HFF-Myc (cell line): ENCODE measurements around the gene VPS37C.

Experiments
- DNase-seq: peaks from one replicate; pipeline ENCODE4 v3.0.0-alpha.2; 2011; ENCODE audit warnings: low read depth; ENCODE audit errors: extremely low read depth
- H3K4me3 ChIP-seq: replicated peaks from 2 replicates; pipeline ENCODE4 v1.5.1; 2011; ENCODE audit warnings: low read depth, mild to moderate bottlenecking, control low read depth, low read length
- CTCF ChIP-seq: IDR thresholded peaks from 2 replicates; pipeline ENCODE4 v1.5.1; 2012; ENCODE audit warnings: mild to moderate bottlenecking, low read depth, low read length, control low read depth; ENCODE audit errors: missing control alignments

VPS37C gene

GRCh38 chr11:61121192-61121831, 39.9 kb downstream of the VPS37C start:
- TF ChIP-seq CTCF = no peak
- H3K4me3 ChIP-seq = no peak overlapping the region
- no peak for DNase-seq

- no peak for DNase-seq
Measured at GRCh38 chr11:61120706-61121191, 40.5 kb downstream of the VPS37C start.

GRCh38 chr11:61120099-61120705, 41.0 kb downstream of the VPS37C start:
- DNase-seq = no peak
- H3K4me3 ChIP-seq = no peak overlapping the region
- no peak for TF ChIP-seq CTCF

More at GRCh38 chr11:61120706-61121191, 40.5 kb downstream of the VPS37C start:
- H3K4me3 ChIP-seq = no peak overlapping the region
- TF ChIP-seq CTCF = no peak

- no peak for TF ChIP-seq CTCF
- no peak overlapping the region for H3K4me3 ChIP-seq
- DNase-seq = no peak
Measured at GRCh38 chr11:61119571-61119970, 41.7 kb downstream of the VPS37C start.

GRCh38 chr11:61119055-61119454, 42.2 kb downstream of the VPS37C start:
- no peak overlapping the region for H3K4me3 ChIP-seq
- no peak for TF ChIP-seq CTCF
- no peak for DNase-seq

GRCh38 chr11:61118406-61118805, 42.8 kb downstream of the VPS37C start:
- TF ChIP-seq CTCF = no peak
- H3K4me3 ChIP-seq = no peak overlapping the region

More at GRCh38 chr11:61118406-61118805, 42.8 kb downstream of the VPS37C start:
- no peak for DNase-seq
